Adrenal gland (tissue), 12 donors: ENCODE results near the gene NEUROG1. TPM values are rescaled to one million over a fixed set of nuclear protein-coding genes. Genes with fewer than 3 reads are reported as not detected.

Experiments
- DNase-seq, 7 donors: peaks; one replicate each; pipeline ENCODE4 v3.0.0-alpha.2; 2019 to 2020
- H3K27ac ChIP-seq, 5 donors: fragments of 200-600 bp; sonication (generic) in 4 of 5; 1 replicate in 3 of 5; 2 replicates in 2 of 5; pipeline versions ENCODE4 v1.5.1 to v1.8.0; 2016 to 2020; ENCODE audit warnings: mild to moderate bottlenecking in 1 of 5
- H3K27me3 ChIP-seq: fragments of 200-600 bp; 2 replicates; pipeline ENCODE4 v1.8.0; 2021
- H3K36me3 ChIP-seq, 2 donors: fragments of 200-600 bp; replicated peaks in 1 of 2; 1 replicate in 1 of 2; 2 replicates in 1 of 2; pipeline versions ENCODE4 v1.5.1 to v1.8.0; 2018 to 2022
- H3K4me1 ChIP-seq, 2 donors: fragments of 200-600 bp; replicated peaks in 1 of 2; 1 replicate in 1 of 2; 2 replicates in 1 of 2; pipeline versions ENCODE4 v1.5.1 to v1.8.0; 2018 to 2021
- H3K4me3 ChIP-seq, 4 donors: fragments of 200-600 bp; sonication (generic) in 3 of 4; one replicate each; pipeline ENCODE4 v1.5.1; 2016 to 2018
- H3K9me3 ChIP-seq, 3 donors: fragments of 200-600 bp; sonication (generic) in 1 of 3; replicated peaks in 1 of 3; 1 replicate in 2 of 3; 2 replicates in 1 of 3; pipeline versions ENCODE4 v1.5.1 to v1.8.0; 2016 to 2021
- CTCF ChIP-seq, 6 experiments: fragments of 450-650 bp in 4 of 6; fragments of 200-600 bp in 2 of 6; sonication (generic) in 1 of 6; IDR thresholded peaks; 1 replicate in 5 of 6; 2 replicates in 1 of 6; pipeline versions ENCODE4 v1.5.1 to v1.8.0; 2016 to 2021; ENCODE audit warnings: antibody characterized with exemption in 6 of 6, mild to moderate bottlenecking in 2 of 6, moderate library complexity in 1 of 6
- POLR2A ChIP-seq, 2 donors: fragments of 450-650 bp; IDR thresholded peaks; one replicate each; pipeline ENCODE4 v1.6.1; 2017; ENCODE audit warnings: antibody characterized with exemption in 2 of 2, mild to moderate bottlenecking in 2 of 2, moderate library complexity in 1 of 2
- WGBS, 4 donors: extraction: QIAGEN DNeasy Blood & Tissue Kit in 2 of 4; methylation state at CpG; one replicate each; pipeline versions ENCODE4 v1.1.5 to v1.1.7; 2013 to 2017; 5-methylcytosine and 5-hydroxymethylcytosine counted together
- intact Hi-C, 2 donors: fragments of 100-400 bp; cut with DNase I; formaldehyde crosslinking; loops; one replicate each; pipeline versions ENCODE4 v1.14.1 to v1.15.0; 2022 to 2023
- polyA plus RNA-seq, 3 donors: library from polyadenylated mRNA; stranded (reverse); fragments of 200-250 nt in 2 of 3; fragments of 350-450 nt in 1 of 3; fragmentation: Illumina TruSeq in 1 of 3; extraction: RNeasy Lipid Tissue Mini Kit (QIAGEN cat#74804) in 1 of 3; gene quantifications; one replicate each; pipeline ENCODE4 v1.2.3, GENCODE V29; 2013 to 2014
- total RNA-seq, 9 donors: library from RNA; depleted of rRNA in 4 of 9; stranded (reverse); fragments of >200 nt in 4 of 9; fragments of 120-200 nt in 1 of 9; fragmentation: NEBNext Ultra II Directional in 1 of 9; extraction: Animal tissue kit (Norgen Biotek cat#: 25700) in 1 of 9; gene quantifications; one replicate each; pipeline versions ENCODE4 v1.1.0 to v1.2.4, GENCODE V29; 2013 to 2023
- donor health status: healthy with polysubstance abuse.
- donor health status: Bipolar disorder and iron deficiency.
- donor health status: DM: yes; HTN: yes; CAD: no.
- donor health status: DM: no; HTN: no; CAD: no.
- donor health status: DM: no; HTN: no; CAD: no.
- donor health status: DM: yes; HTN: yes; CAD: no.

NEUROG1 gene
- total and polyA plus RNA-seq, 12 donors = not detected

GRCh38 chr5:135576075-135576599 lies 40.4 kb upstream of the NEUROG1 start:
- H3K4me1 ChIP-seq = no peaks in the 10 kb centered on the region
- WGBS, 4 donors = 48 to 53% (median 50%) methylated on average over 6 of the region's 6 CpGs
- no peak overlapping the region for H3K27ac ChIP-seq
- intact Hi-C loops = no loop called here
- no peaks in the 10 kb centered on the region for H3K9me3 ChIP-seq
- H3K4me3 ChIP-seq = no peak overlapping the region
- H3K36me3 ChIP-seq = no peaks in the 10 kb centered on the region
- H3K27me3 ChIP-seq = peaks cover 42% of the 10 kb centered on the region
- DNase-seq = peak in 4 of 7 donors; percentile 22 to 54 (median 30)
- TF ChIP-seq CTCF (IDR thresholded peaks at IDR 0.05) (no peak), POLR2A (IDR thresholded peaks at IDR 0.05) (no peak)

GRCh38 chr5:135574493-135574892 lies 38.7 kb upstream of the NEUROG1 start:
- 75 to 92% (median 90%) methylated on average over 1 to 10 of the region's 10 CpGs for WGBS, 4 donors
- Histone ChIP-seq H3K4me3 (no peak overlapping the region), H3K27me3 (peaks cover 25% of the 10 kb centered on the region), H3K36me3 (no peaks in the 10 kb centered on the region), H3K4me1 (no peaks in the 10 kb centered on the region), H3K9me3 (no peaks in the 10 kb centered on the region), H3K27ac (no peak overlapping the region)
- no peak for DNase-seq
- TF ChIP-seq POLR2A (IDR thresholded peaks at IDR 0.05) (no peak), CTCF (IDR thresholded peaks at IDR 0.05) (no peak)
- intact Hi-C loops = no loop called here

GRCh38 chr5:135571902-135572301 lies 36.1 kb upstream of the NEUROG1 start:
- no peaks in the 10 kb centered on the region for H3K27me3 ChIP-seq
- WGBS, 4 donors = 67 to 80% (median 71%) methylated on average over 9 of the region's 9 CpGs

GRCh38 chr5:135571066-135571609 lies 35.4 kb upstream of the NEUROG1 start:
- H3K27ac ChIP-seq = no peak overlapping the region
- 60 to 77% (median 72%) methylated on average over 10 of the region's 10 CpGs for WGBS, 4 donors
- H3K27me3 ChIP-seq = no peaks in the 10 kb centered on the region
- intact Hi-C loops = no loop called here
- no peaks in the 10 kb centered on the region for H3K4me1 ChIP-seq
- TF ChIP-seq CTCF (IDR thresholded peaks at IDR 0.05) (no peak), POLR2A (IDR thresholded peaks at IDR 0.05) (no peak)
- H3K9me3 ChIP-seq = no peaks in the 10 kb centered on the region
- H3K36me3 ChIP-seq = no peaks in the 10 kb centered on the region
- no peak overlapping the region for H3K4me3 ChIP-seq
- no peak for DNase-seq

More at GRCh38 chr5:135571902-135572301, 36.1 kb upstream of the NEUROG1 start:
- Histone ChIP-seq H3K9me3 (no peaks in the 10 kb centered on the region), H3K36me3 (no peaks in the 10 kb centered on the region), H3K4me1 (no peaks in the 10 kb centered on the region), H3K27ac (no peak overlapping the region), H3K4me3 (no peak overlapping the region)
- intact Hi-C loops = no loop called here
- no peak for TF ChIP-seq POLR2A (IDR thresholded peaks at IDR 0.05)
- no peak for DNase-seq

- intact Hi-C loops = no loop called here
- Histone ChIP-seq H3K27ac (no peak overlapping the region), H3K27me3 (peaks cover 5% of the 10 kb centered on the region), H3K36me3 (no peaks in the 10 kb centered on the region), H3K4me3 (no peak overlapping the region), H3K4me1 (no peaks in the 10 kb centered on the region), H3K9me3 (no peaks in the 10 kb centered on the region)
- TF ChIP-seq POLR2A (IDR thresholded peaks at IDR 0.05) (no peak), CTCF (IDR thresholded peaks at IDR 0.05) (peak in 1 of 6 experiments; percentile 0)
- WGBS, 4 donors = 16 to 60% (median 35%) methylated on average over 3 of the region's 3 CpGs
- DNase-seq = no peak
These were observed 34.6 kb upstream of the NEUROG1 start for GRCh38 chr5:135570453-135570764.
